Lung (tissue), 12 donors: ENCODE data around the gene AGBL2. TPM values are rescaled to one million over a fixed set of nuclear protein-coding genes. Genes with fewer than 3 reads are reported as not detected.
"Not testable (repeated sequence)": the region's sequence is repeated elsewhere in the genome, so short reads cannot be mapped to it uniquely, and the experiment has no call there.

ENCODE experiments used
- ATAC-seq: fragments of 200-7000 bp; cut with Tn5 transposase; one replicate; pipeline ENCODE4 v1.9.1; 2020; ENCODE audit warnings: moderate number of reproducible peaks; ENCODE audit not compliant: insufficient read depth, low FRiP score
- DNase-seq, 3 donors: peaks; one replicate each; pipeline ENCODE4 v3.0.0-alpha.2; 2013 to 2017
- H3K27ac ChIP-seq, 2 donors: one replicate each; pipeline ENCODE4 v1.5.1; 2013; ENCODE audit warnings: mild to moderate bottlenecking in 2 of 2, moderate library complexity in 2 of 2, control low read depth in 1 of 2, inconsistent platforms in 1 of 2, low read depth in 1 of 2, low read length in 1 of 2
- H3K27me3 ChIP-seq, 3 donors: one replicate each; pipeline ENCODE4 v1.5.1; 2013; ENCODE audit warnings: low read length in 2 of 3; ENCODE audit not compliant: control insufficient read depth in 3 of 3, insufficient read depth in 3 of 3
- H3K36me3 ChIP-seq, 4 donors: one replicate each; pipeline ENCODE4 v1.5.1; 2013; ENCODE audit warnings: low read length in 4 of 4, mild to moderate bottlenecking in 1 of 4, moderate library complexity in 1 of 4; ENCODE audit not compliant: control insufficient read depth in 4 of 4, insufficient read depth in 4 of 4
- H3K4me1 ChIP-seq, 5 donors: one replicate each; pipeline ENCODE4 v1.5.1; 2013; ENCODE audit warnings: low read length in 5 of 5, mild to moderate bottlenecking in 2 of 5, moderate library complexity in 1 of 5; ENCODE audit not compliant: control insufficient read depth in 5 of 5, insufficient read depth in 5 of 5
- H3K4me3 ChIP-seq: one replicate; pipeline ENCODE4 v1.5.1; 2013; ENCODE audit warnings: mild to moderate bottlenecking, control low read depth, moderate library complexity
- H3K9ac ChIP-seq, 2 donors: one replicate each; pipeline ENCODE4 v1.5.1; 2013; ENCODE audit warnings: low read length in 2 of 2, control low read depth in 1 of 2; ENCODE audit not compliant: insufficient read depth in 1 of 2
- H3K9me3 ChIP-seq, 4 donors: one replicate each; pipeline ENCODE4 v1.5.1; 2013; ENCODE audit warnings: low read length in 3 of 4, mild to moderate bottlenecking in 1 of 4, moderate library complexity in 1 of 4; ENCODE audit not compliant: control insufficient read depth in 4 of 4, insufficient read depth in 3 of 4
- CTCF ChIP-seq: IDR thresholded peaks from 2 replicates; pipeline ENCODE4 v1.5.1; 2012; ENCODE audit warnings: mild to moderate bottlenecking; ENCODE audit errors: control extremely low read depth, extremely low read depth
- WGBS, 2 donors: extraction: QIAGEN DNeasy Blood & Tissue Kit; methylation state at CpG; one replicate each; pipeline ENCODE4 v1.1.7; 2013; 5-methylcytosine and 5-hydroxymethylcytosine counted together
- polyA plus RNA-seq, 2 donors: library from polyadenylated mRNA; stranded (reverse); fragments of 200-250 nt; gene quantifications; one replicate each; pipeline ENCODE4 v1.2.1, GENCODE V29; 2013
- total RNA-seq, 2 donors: library from RNA; depleted of rRNA in 1 of 2; stranded (reverse); fragments of >200 nt in 1 of 2; gene quantifications; one replicate each; pipeline ENCODE4 v1.2.1, GENCODE V29; 2014 to 2021
- donor health status: control.
- donor health status: control.
- donor health status: Bipolar disorder and iron deficiency.
- donor health status: healthy.
- donor health status: DM: yes; HTN: yes; CAD: no.

AGBL2 gene
- total and polyA plus RNA-seq, 4 donors, result 3.1 to 12.5 (median 7.1) TPM

GRCh38 chr11:47642099-47642855 lies 72.9 kb downstream of the AGBL2 start, which contains the start of gene MTCH2:
TSS of gene MTCH2 (minus strand) at chr11:47642559. CDS start at chr11:47642465, 94 bp downstream.
- ATAC-seq (peak; percentile 98), DNase-seq (peak; percentile 98 to 99 (median 99))
- peaks cover 0 to 4% (median 3%) of the 10 kb centered on the region in 4 donors for H3K36me3 ChIP-seq
- H3K4me1 ChIP-seq, result peaks cover 0 to 13% (median 5%) of the 10 kb centered on the region in 5 donors
- peak within 1 kb of the TSS; percentile 82 to 98 for H3K27ac ChIP-seq
- H3K9ac ChIP-seq, result peak within 1 kb of the TSS; percentile 86 to 98
- 1% methylated on average over 48 to 78 of the region's 78 CpGs for WGBS, 2 donors
- peak within 1 kb of the TSS; percentile 87 for H3K4me3 ChIP-seq
- no peaks in the 10 kb centered on the region for H3K9me3 ChIP-seq
- no peaks in the 10 kb centered on the region for H3K27me3 ChIP-seq
- TF ChIP-seq CTCF, result peak; percentile 16

- Histone ChIP-seq H3K9ac (peak overlapping the region; percentile 86 to 91), H3K4me1 (peaks cover 0 to 13% (median 5%) of the 10 kb centered on the region in 5 donors), H3K4me3 (peak overlapping the region; percentile 87), H3K27ac (peak overlapping the region; percentile 82 to 98), H3K9me3 (no peaks in the 10 kb centered on the region), H3K36me3 (peaks cover 0 to 4% (median 3%) of the 10 kb centered on the region in 4 donors), H3K27me3 (no peaks in the 10 kb centered on the region)
- DNase-seq (peak in 1 of 3 donors; percentile 31), ATAC-seq (no peak)
- no peak for TF ChIP-seq CTCF
- 9% methylated on average over 13 to 14 of the region's 14 CpGs for WGBS, 2 donors
Measured at GRCh38 chr11:47641600-47642098, 73.5 kb downstream of the AGBL2 start.

GRCh38 chr11:47640506-47640905 lies 74.7 kb downstream of the AGBL2 start:
- not testable (repeated sequence) for H3K27me3 ChIP-seq, H3K9ac ChIP-seq, H3K36me3 ChIP-seq, DNase-seq, H3K27ac ChIP-seq, ATAC-seq, H3K4me3 ChIP-seq, H3K9me3 ChIP-seq
- WGBS, 2 donors, result 82 to 86% methylated on average over 6 of the region's 6 CpGs
- peaks cover 0 to 13% (median 5%) of the 10 kb centered on the region in 5 donors for H3K4me1 ChIP-seq

- H3K36me3 ChIP-seq, result peaks cover 0 to 17% (median 15%) of the 10 kb centered on the region in 4 donors
- DNase-seq, H3K4me1 ChIP-seq, H3K27me3 ChIP-seq, H3K9me3 ChIP-seq, H3K9ac ChIP-seq, ATAC-seq, H3K4me3 ChIP-seq, H3K27ac ChIP-seq: not testable (repeated sequence)
- WGBS, 2 donors, result 87 to 96% methylated on average over 11 of the region's 11 CpGs
Measured at GRCh38 chr11:47636331-47636730, 78.8 kb downstream of the AGBL2 start.
